Prostate gland (tissue), 2 donors: ENCODE data around the gene FAM83G. TPM values are rescaled to one million over a fixed set of nuclear protein-coding genes. Genes with fewer than 3 reads are reported as not detected.
"Not testable (repeated sequence)": the region's sequence is repeated elsewhere in the genome, so short reads cannot be mapped to it uniquely, and the experiment has no call there.

Experiments
- DNase-seq: peaks from one replicate; pipeline ENCODE4 v3.0.0-alpha.2; 2019; ENCODE audit warnings: low spot score
- H3K27ac ChIP-seq, 2 donors: fragments of 200-600 bp; sonication (generic); 2 replicates each; pipeline ENCODE4 v1.5.1; 2017 to 2019
- H3K27me3 ChIP-seq: fragments of 200-600 bp; sonication (generic); replicated peaks from 2 replicates; pipeline ENCODE4 v1.5.1; 2019; ENCODE audit not compliant: insufficient read depth
- H3K36me3 ChIP-seq, 2 donors: fragments of 200-600 bp; sonication (generic); 1 replicate in 1 of 2; 2 replicates in 1 of 2; pipeline versions ENCODE4 v1.5.1 to v1.8.1; 2017 to 2019
- H3K4me1 ChIP-seq: fragments of 200-600 bp; sonication (generic); replicated peaks from 2 replicates; pipeline ENCODE4 v1.5.1; 2019
- H3K4me3 ChIP-seq, 2 donors: fragments of 200-600 bp; sonication (generic); 2 replicates each; pipeline ENCODE4 v1.5.1; 2017 to 2019
- H3K9me3 ChIP-seq: fragments of 200-600 bp; sonication (generic); 2 replicates; pipeline ENCODE4 v1.5.1; 2017
- CTCF ChIP-seq, 4 experiments: fragments of 200-600 bp in 2 of 4; fragments of 450-650 bp in 2 of 4; sonication (generic) in 2 of 4; IDR thresholded peaks; 1 replicate in 3 of 4; 2 replicates in 1 of 4; pipeline ENCODE4 v1.5.1; 2016 to 2019; ENCODE audit warnings: antibody characterized with exemption in 4 of 4, mild to moderate bottlenecking in 2 of 4, moderate library complexity in 2 of 4
- POLR2A ChIP-seq: fragments of 450-650 bp; IDR thresholded peaks from one replicate; pipeline ENCODE4 v1.6.1; 2016; ENCODE audit warnings: antibody characterized with exemption, mild to moderate bottlenecking
- POLR2AphosphoS5 ChIP-seq: sonication (generic); formaldehyde crosslinking; IDR thresholded peaks from one replicate; pipeline ENCODE4 v1.6.1; 2017; ENCODE audit warnings: antibody characterized with exemption
- WGBS: methylation state at CpG from one replicate; pipeline ENCODE4 v1.1.5; 2018; 5-methylcytosine and 5-hydroxymethylcytosine counted together
- intact Hi-C: fragments of 100-400 bp; cut with DNase I; formaldehyde crosslinking; loops from one replicate; pipeline ENCODE4 v1.14.2; 2022
- total RNA-seq, 2 donors: library from RNA; depleted of rRNA; stranded (reverse); fragments of >200 nt; gene quantifications; one replicate each; pipeline ENCODE4 v1.1.0, GENCODE V29; 2016

FAM83G gene
- total RNA-seq, 2 donors from 2014 or later, result 7.3 to 9.5 TPM

- H3K4me1 ChIP-seq, H3K4me3 ChIP-seq, H3K27ac ChIP-seq, H3K9me3 ChIP-seq, DNase-seq, H3K27me3 ChIP-seq, intact Hi-C loops, H3K36me3 ChIP-seq: not testable (repeated sequence)
- no CpG with 5 or more reads among the region's 6 CpGs for WGBS
Measured at GRCh38 chr17:19037547-19037946, 33.0 kb upstream of the FAM83G start.

- DNase-seq, H3K9me3 ChIP-seq, H3K27me3 ChIP-seq, H3K4me1 ChIP-seq, H3K36me3 ChIP-seq, H3K4me3 ChIP-seq, intact Hi-C loops, H3K27ac ChIP-seq: not testable (repeated sequence)
- no CpG with 5 or more reads among the region's 6 CpGs for WGBS
Measured at GRCh38 chr17:19036186-19036585, 31.6 kb upstream of the FAM83G start.

GRCh38 chr17:19032377-19032988 lies 27.9 kb upstream of the FAM83G start:
- H3K27ac ChIP-seq, H3K4me1 ChIP-seq, H3K27me3 ChIP-seq, H3K4me3 ChIP-seq, H3K9me3 ChIP-seq, DNase-seq, intact Hi-C loops, H3K36me3 ChIP-seq: not testable (repeated sequence)
- WGBS, result no CpG with 5 or more reads among the region's 24 CpGs

GRCh38 chr17:19031729-19032128 lies 27.2 kb upstream of the FAM83G start:
- H3K27ac ChIP-seq, H3K27me3 ChIP-seq, H3K9me3 ChIP-seq, intact Hi-C loops, H3K4me3 ChIP-seq, H3K36me3 ChIP-seq, H3K4me1 ChIP-seq: not testable (repeated sequence)
- no CpG with 5 or more reads among the region's 4 CpGs for WGBS
- peak; percentile 46 for DNase-seq

- intact Hi-C loops, H3K27me3 ChIP-seq, H3K27ac ChIP-seq, H3K4me1 ChIP-seq, H3K9me3 ChIP-seq, DNase-seq, H3K4me3 ChIP-seq, H3K36me3 ChIP-seq: not testable (repeated sequence)
- WGBS, result 0% methylated on average over 1 of the region's 5 CpGs
Measured at GRCh38 chr17:19030771-19031449, 26.3 kb upstream of the FAM83G start.

GRCh38 chr17:19029740-19030139 lies 25.2 kb upstream of the FAM83G start:
- intact Hi-C loops, H3K36me3 ChIP-seq, H3K27ac ChIP-seq, DNase-seq, H3K9me3 ChIP-seq, H3K4me1 ChIP-seq, H3K27me3 ChIP-seq, H3K4me3 ChIP-seq: not testable (repeated sequence)
- WGBS, result no CpG with 5 or more reads among the region's 5 CpGs

GRCh38 chr17:19028671-19029070 lies 24.1 kb upstream of the FAM83G start:
- H3K27ac ChIP-seq, H3K9me3 ChIP-seq, H3K27me3 ChIP-seq, H3K36me3 ChIP-seq, DNase-seq, intact Hi-C loops, H3K4me3 ChIP-seq, H3K4me1 ChIP-seq: not testable (repeated sequence)
- WGBS, result no CpG with 5 or more reads among the region's 11 CpGs

GRCh38 chr17:19024101-19025078 lies 19.8 kb upstream of the FAM83G start:
- no peaks in the 10 kb centered on the region for H3K9me3 ChIP-seq
- no peak overlapping the region for H3K4me3 ChIP-seq
- H3K27ac ChIP-seq, result no peak overlapping the region
- no peaks in the 10 kb centered on the region for H3K27me3 ChIP-seq
- H3K4me1 ChIP-seq, result no peaks in the 10 kb centered on the region
- intact Hi-C loops, result no loop called here
- WGBS, result 77% methylated on average over 22 of the region's 22 CpGs
- TF ChIP-seq POLR2A (no peak), POLR2AphosphoS5 (no peak), CTCF (IDR thresholded peaks at IDR 0.05) (no peak)
- no peaks in the 10 kb centered on the region for H3K36me3 ChIP-seq
- no peak for DNase-seq
